Astrocyte (in vitro differentiated cells and primary cell): Measurements from ENCODE around the gene KLK5.
"Not testable (repeated sequence)": the region's sequence is repeated elsewhere in the genome, so short reads cannot be mapped to it uniquely, and the experiment has no call there.

Source experiments
- CTCF ChIP-seq: IDR thresholded peaks from 2 replicates; pipeline ENCODE4 v1.5.1; 2011; ENCODE audit warnings: low read depth, mild to moderate bottlenecking, inconsistent platforms, low read length, moderate library complexity; ENCODE audit not compliant: insufficient read depth
- EZH2 ChIP-seq: IDR thresholded peaks from 2 replicates; pipeline ENCODE4 v1.6.1; 2012; ENCODE audit warnings: mild to moderate bottlenecking, low read length, inconsistent platforms; ENCODE audit not compliant: insufficient read depth

GRCh38 chr19:50969810-50970209 is 17.0 kb upstream of the KLK5 start:
- TF ChIP-seq CTCF, EZH2: not testable (repeated sequence)
